Germinal center (tissue), 1 donor: ENCODE results near the gene PPEF2.

Experiments used
- DNase-seq: peaks from one replicate; pipeline ENCODE4 v3.0.0; 2012; ENCODE audit warnings: mixed read lengths, low spot score

PPEF2 gene

DNA sequence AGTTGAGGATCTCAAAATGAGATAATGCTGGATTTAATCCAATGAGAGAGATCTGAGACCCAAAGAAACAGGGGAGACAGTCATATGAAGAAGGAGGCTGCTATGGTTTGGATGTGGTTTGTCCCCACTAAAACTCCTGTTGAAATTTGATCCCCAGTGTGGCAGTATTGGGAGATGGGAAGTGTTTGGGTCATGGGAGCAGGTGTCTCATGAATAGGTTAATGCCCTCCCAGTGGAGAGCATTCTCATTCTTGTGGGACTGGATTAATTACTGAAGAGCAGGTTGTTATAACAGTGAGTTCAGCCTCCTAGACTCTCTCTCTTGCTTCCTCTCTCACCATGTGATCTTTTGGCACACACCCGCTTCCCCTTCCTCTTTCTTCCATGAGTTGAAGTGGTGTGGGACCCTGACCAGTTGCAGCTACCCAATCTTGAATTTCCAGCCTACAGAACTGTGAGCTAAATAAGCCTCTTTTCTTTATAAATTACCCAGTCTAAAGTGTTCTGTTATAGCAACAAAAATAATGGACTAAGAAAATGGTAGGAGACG is 70.3 kb downstream of the PPEF2 start:
- DNase-seq = no peak

DNA sequence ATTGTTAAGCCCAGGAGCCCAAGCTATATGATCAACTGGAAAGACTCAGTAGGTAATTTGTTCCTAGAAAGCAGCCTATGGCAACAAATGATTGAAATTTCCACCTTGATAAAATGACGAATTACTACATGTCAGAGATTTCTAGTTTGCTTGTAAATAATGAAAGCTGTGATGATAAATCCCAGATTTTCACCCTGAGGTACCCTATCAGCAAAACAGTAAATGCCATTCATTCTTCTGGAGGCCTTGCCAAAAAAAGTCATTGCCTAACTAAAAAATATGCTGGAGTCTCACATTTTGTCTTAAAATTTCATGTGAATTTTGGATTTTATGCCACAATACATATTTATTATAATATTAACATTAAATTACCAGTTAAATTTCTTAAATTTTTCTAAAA is 71.3 kb downstream of the PPEF2 start:
- DNase-seq = no peak

DNA sequence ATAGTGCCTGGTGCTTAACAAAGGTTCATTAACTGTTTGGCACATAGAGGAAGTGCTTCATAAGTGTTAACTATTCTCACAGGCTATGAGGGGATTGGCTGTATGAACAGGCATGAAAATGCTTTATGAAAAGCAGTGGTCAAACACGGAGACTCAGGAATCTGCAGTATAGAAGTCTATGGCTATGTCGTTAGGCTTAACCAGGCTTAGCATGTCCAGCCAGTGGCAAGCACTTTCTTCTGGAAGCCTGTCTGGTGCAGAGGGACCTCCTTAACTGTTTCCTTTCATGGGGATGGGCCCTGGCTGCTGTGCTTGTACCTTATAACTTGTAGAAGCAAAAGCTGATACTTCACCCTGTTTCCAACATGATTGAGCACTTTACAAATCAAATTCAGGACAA is 78.4 kb downstream of the PPEF2 start:
- no peak for DNase-seq

DNA sequence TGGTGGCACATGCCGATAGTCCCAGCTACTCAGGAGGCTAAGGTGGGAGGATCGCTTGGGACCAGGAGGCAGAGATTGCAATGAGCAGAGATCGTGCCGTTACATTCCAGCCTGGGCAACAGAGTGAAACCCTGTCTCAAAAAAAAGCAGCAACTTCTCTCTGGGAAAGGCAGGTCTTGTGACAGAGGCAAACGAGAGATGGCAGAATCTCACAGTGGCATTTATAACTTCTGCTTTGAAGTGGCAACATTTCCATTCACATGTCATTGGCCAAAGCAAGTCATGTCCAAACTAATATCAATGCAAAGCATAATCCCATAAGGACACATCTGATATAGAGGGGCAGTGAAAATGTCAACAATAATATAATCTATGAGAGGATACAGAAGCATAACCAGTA is 79.8 kb downstream of the PPEF2 start:
- no peak for DNase-seq

DNA sequence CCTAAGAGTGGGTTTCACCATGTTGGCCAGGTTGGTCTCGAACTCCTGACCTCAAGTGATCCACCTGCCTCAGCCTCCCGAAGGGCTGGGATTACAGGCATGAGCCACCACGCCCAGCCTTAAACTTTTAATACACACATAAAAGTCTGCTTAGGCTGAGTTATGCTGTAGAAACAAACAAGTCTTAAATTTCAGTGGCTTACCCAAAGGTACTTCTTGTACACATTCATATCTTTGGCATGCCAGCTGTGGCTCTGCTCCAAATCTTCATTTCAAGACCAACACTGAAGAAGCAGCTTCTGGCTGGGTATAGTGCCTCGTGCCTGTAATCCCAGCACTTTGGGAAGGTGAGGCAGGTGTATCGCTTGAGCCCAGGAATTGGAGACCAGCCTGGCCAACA is 80.3 kb downstream of the PPEF2 start:
- no peak for DNase-seq

DNA sequence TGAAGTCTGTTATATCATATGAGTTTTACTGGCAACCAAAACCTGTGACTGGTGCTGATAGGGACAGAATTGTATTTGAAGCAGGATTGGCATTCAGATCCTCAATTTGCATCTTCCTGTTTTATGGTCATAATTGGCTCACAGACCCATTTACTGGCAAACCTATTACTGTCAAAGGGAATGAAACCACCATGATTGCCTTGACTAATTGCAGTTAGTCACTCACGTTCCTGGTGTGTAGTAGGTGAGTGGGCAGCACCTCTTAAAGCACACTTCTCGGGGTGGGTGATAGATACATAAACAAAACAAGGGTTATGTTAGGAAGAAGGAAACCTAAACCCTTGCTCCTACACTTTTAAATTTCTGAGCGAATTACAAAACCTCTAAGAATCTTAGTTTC is 81.0 kb downstream of the PPEF2 start:
- DNase-seq = no peak

DNA sequence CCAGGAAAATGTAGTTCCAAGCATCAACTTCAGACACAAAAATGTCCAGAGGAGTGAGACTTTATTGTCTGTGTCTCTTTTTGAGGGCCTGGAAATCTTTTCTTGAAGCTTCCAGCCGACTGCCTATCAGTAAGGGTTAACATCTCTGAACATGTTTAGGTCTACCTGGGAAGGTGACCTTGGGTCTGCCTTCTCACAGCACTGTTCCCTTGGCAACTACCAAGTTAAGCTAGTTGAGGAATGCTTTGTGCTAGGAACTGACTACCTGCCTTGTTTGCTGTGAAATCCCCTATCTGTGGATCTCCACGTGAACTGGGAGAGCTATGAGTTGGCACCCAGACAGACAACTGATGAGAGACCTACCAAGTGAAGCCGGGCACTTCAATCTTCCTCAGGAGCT is 81.6 kb downstream of the PPEF2 start:
- no peak for DNase-seq

DNA sequence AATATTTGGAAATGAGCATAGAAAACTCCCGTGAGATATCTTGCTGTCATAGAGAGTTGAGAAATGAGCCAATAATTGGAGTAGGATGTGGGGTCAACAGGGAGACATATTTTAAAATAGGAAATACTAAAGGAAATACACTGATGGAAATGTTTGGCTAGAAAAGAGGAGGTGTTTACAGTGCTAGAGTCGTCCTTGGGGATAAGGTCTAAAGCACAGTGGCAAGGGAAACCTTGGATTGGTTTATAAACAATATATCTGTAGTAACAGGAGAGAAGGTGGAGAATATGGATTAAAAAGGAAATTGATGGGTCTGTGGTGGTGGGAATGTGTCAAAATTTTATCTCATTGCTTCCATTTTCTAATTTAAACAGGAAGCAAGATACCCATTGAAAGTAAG is 82.1 kb downstream of the PPEF2 start:
- no peak for DNase-seq

DNA sequence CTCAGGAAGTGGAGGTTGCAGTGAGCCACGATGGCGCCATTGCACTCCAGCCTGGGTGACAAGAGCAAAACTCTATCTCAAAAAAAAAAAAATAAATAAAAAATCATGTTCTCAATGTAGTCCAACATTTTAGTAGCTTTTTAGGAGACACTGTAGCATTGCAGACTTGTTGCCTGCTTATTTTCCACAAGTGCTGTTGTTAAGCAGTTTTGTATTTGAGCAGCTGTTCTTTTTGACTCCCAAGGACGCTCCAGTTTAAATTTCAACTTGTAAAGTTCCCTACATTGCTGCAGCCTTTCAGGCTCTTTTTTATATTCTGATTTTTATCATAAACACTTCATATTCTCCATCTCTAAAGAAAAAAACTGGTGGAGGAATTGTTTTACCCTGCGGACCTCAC is 83.1 kb downstream of the PPEF2 start:
- no peak for DNase-seq

DNA sequence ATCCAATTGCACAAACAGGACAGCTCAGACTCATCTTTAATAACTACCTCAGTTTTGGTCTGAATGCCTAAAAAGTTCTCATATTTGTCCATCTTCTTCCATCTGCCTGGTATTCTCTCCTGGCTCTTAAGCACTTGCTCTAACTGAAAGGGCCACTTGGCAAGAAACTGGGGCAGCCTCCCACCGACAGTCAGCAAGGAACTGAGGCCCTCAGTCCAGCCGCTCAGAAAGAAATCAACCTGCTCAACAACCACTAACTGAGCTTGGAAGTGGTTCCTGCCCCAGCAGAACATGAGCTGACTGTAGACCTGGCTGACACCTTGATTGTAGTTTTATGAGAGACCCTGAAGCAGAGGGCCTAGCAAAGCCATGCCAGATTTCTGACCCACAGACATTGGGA is 84.4 kb downstream of the PPEF2 start:
- no peak for DNase-seq
